Osteoblast (primary cell): ENCODE results near the gene CBLB. TPM values are rescaled to one million over a fixed set of nuclear protein-coding genes. Genes with fewer than 3 reads are reported as not detected.

Source experiments
- DNase-seq: peaks from one replicate; pipeline ENCODE4 v3.0.0; 2011; ENCODE audit warnings: low spot score, mixed read lengths; ENCODE audit not compliant: insufficient read length; ENCODE audit errors: missing footprints
- H2AFZ ChIP-seq: 2 replicates; pipeline ENCODE4 v1.6.0; 2011; ENCODE audit warnings: mild to moderate bottlenecking, low read length
- H3K27ac ChIP-seq: 2 replicates; pipeline ENCODE4 v1.5.1; 2011; ENCODE audit warnings: mild to moderate bottlenecking, low read depth, low read length, moderate library complexity
- H3K27me3 ChIP-seq: 2 replicates; pipeline ENCODE4 v1.6.0; 2012; ENCODE audit warnings: mild to moderate bottlenecking, control low read depth, inconsistent platforms, low read length, moderate library complexity; ENCODE audit not compliant: insufficient read depth
- H3K36me3 ChIP-seq: 2 replicates; pipeline ENCODE4 v1.5.1; 2011; ENCODE audit warnings: mild to moderate bottlenecking, low read length, control low read depth, moderate library complexity; ENCODE audit not compliant: insufficient read depth
- H3K4me1 ChIP-seq: 2 replicates; pipeline ENCODE4 v1.5.1; 2011; ENCODE audit warnings: mild to moderate bottlenecking, low read length, control low read depth, moderate library complexity; ENCODE audit not compliant: insufficient read depth
- H3K4me2 ChIP-seq: 2 replicates; pipeline ENCODE4 v1.6.0; 2011; ENCODE audit warnings: mild to moderate bottlenecking, low read length; ENCODE audit not compliant: insufficient read depth
- H3K4me3 ChIP-seq: fragments of 200-600 bp; sonication (generic); 3 replicates; pipeline ENCODE4 v1.5.1; 2012; ENCODE audit warnings: mild to moderate bottlenecking, low read length, inconsistent platforms; ENCODE audit not compliant: insufficient read depth
- H3K79me2 ChIP-seq: 2 replicates; pipeline ENCODE4 v1.6.0; 2012; ENCODE audit warnings: mild to moderate bottlenecking, low read length, control low read depth, inconsistent platforms; ENCODE audit not compliant: insufficient read depth
- H3K9me3 ChIP-seq: 2 replicates; pipeline ENCODE4 v1.5.1; 2011; ENCODE audit warnings: low read depth, low read length, control low read depth
- H4K20me1 ChIP-seq: 2 replicates; pipeline ENCODE4 v1.6.0; 2012; ENCODE audit warnings: mild to moderate bottlenecking, low read length, control low read depth; ENCODE audit not compliant: insufficient read depth
- CTCF ChIP-seq: IDR thresholded peaks from 2 replicates; pipeline ENCODE4 v1.5.1; 2011; ENCODE audit warnings: mild to moderate bottlenecking, low read depth, low read length, moderate library complexity; ENCODE audit errors: extremely low read depth
- total RNA-seq: library from RNA; depleted of rRNA; stranded (reverse); fragments of >200 nt; gene quantifications from 2 replicates; pipeline ENCODE4 v1.2.3, GENCODE V29; 2012

The CBLB gene
- total RNA-seq, 1 donor, result 128 TPM

- Histone ChIP-seq H3K27me3 (no peaks in the 10 kb centered on the region), H3K36me3 (peaks cover 3% of the 10 kb centered on the region), H4K20me1 (peaks cover 27% of the 10 kb centered on the region), H3K4me1 (peaks cover 4% of the 10 kb centered on the region), H3K4me3 (no peak overlapping the region), H3K79me2 (peaks cover 98% of the 10 kb centered on the region), H3K9me3 (no peaks in the 10 kb centered on the region), H3K4me2 (no peak overlapping the region), H2AFZ (no peak overlapping the region), H3K27ac (no peak overlapping the region)
- DNase-seq, result no peak
- TF ChIP-seq CTCF, result no peak
Observed at GRCh38 chr3:105772635-105773034, 96.2 kb downstream of the CBLB start.

GRCh38 chr3:105771392-105771791, 97.4 kb downstream of the CBLB start:
- H3K4me2 ChIP-seq, result no peak overlapping the region
- peaks cover 24% of the 10 kb centered on the region for H4K20me1 ChIP-seq
- H3K27me3 ChIP-seq, result no peaks in the 10 kb centered on the region
- H3K9me3 ChIP-seq, result no peaks in the 10 kb centered on the region
- H2AFZ ChIP-seq, result no peak overlapping the region
- no peak overlapping the region for H3K4me3 ChIP-seq
- H3K36me3 ChIP-seq, result peaks cover 3% of the 10 kb centered on the region
- H3K79me2 ChIP-seq, result peaks cover 98% of the 10 kb centered on the region
- no peak for DNase-seq
- H3K27ac ChIP-seq, result no peak overlapping the region
- TF ChIP-seq CTCF, result no peak
- peaks cover 4% of the 10 kb centered on the region for H3K4me1 ChIP-seq

- no peak for TF ChIP-seq CTCF
- no peaks in the 10 kb centered on the region for H3K9me3 ChIP-seq
- H2AFZ ChIP-seq, result no peak overlapping the region
- DNase-seq, result no peak
- no peak overlapping the region for H3K4me3 ChIP-seq
- peaks cover 4% of the 10 kb centered on the region for H3K4me1 ChIP-seq
- no peak overlapping the region for H3K27ac ChIP-seq
- no peak overlapping the region for H3K4me2 ChIP-seq
- peaks cover 98% of the 10 kb centered on the region for H3K79me2 ChIP-seq
- H4K20me1 ChIP-seq, result peaks cover 24% of the 10 kb centered on the region
- no peaks in the 10 kb centered on the region for H3K27me3 ChIP-seq
- peaks cover 3% of the 10 kb centered on the region for H3K36me3 ChIP-seq
Observed at GRCh38 chr3:105770410-105770809, 98.4 kb downstream of the CBLB start.

GRCh38 chr3:105767776-105768175, 101.0 kb downstream of the CBLB start:
- H3K27me3 ChIP-seq, result no peaks in the 10 kb centered on the region
- TF ChIP-seq CTCF, result no peak
- no peaks in the 10 kb centered on the region for H3K9me3 ChIP-seq
- no peak for DNase-seq
- peaks cover 4% of the 10 kb centered on the region for H3K4me1 ChIP-seq
- peaks cover 100% of the 10 kb centered on the region for H3K79me2 ChIP-seq
- peaks cover 11% of the 10 kb centered on the region for H3K36me3 ChIP-seq
- H2AFZ ChIP-seq, result no peak overlapping the region
- H3K4me3 ChIP-seq, result no peak overlapping the region
- peaks cover 35% of the 10 kb centered on the region for H4K20me1 ChIP-seq
- H3K27ac ChIP-seq, result no peak overlapping the region
- H3K4me2 ChIP-seq, result no peak overlapping the region
